ENCODE measurements around the gene ANKRD55.

ANKRD55 gene

DNA sequence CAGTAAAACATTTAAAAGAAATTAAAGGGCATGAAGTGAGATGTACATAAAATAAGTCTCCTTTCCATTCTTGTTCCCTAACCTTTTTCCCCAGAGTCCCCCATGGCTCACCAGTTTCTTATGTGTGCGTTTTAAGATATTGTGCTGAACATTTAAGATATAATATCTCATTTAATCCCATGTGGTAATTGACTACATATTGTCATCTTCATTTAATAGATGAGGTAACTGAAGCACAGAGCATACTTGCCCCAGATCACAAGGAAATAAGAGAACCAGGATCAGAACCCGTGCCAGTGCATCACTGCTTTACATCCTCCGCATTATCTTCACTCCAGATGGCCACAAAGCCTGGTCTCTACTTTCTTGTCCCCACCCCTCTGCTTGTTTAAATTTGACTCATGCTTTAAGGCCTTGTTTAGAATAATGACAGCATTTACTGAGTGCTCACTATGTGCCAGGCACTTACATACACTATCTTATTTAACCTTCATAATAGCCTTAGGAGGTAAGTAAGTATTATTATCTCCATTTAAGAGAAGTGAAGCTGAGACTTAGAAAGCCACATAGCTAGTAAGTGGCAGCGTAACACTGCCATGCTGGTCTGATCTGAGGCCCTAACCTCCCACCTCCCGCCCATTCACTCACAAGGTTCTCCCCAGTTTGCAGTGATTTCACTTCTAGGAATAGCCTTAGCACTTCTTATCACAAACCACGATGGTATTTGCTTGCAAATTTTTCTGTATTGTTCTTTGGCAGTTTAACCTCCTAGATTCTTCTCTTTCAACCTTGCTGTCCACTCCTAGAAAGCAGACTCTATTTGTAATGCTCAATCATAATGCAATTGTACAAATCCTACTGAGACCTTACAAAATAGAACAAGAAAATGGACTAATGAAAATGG, 160.0 kb downstream of the ANKRD55 start:
- DNase-seq, result no peak

DNA sequence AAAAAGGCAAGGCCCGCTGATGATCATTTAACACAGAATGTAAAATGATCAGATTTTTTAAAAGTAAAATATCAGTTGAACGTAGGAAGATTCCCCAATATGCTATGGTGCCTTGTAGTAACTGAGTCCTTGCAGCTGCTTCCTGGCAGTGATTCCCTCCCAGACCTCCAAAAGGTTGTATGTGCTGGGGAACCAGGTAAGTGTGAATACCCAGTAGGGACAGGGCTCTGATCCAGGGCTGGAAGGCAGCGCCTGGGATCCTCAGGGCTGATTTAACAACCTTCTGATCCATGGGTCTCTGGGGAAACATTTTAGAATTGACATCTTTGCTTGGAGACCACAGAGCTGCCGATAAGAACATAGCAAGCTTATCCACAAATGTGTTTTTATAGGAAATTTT, 161.7 kb downstream of the ANKRD55 start:
- no peak for DNase-seq

DNA sequence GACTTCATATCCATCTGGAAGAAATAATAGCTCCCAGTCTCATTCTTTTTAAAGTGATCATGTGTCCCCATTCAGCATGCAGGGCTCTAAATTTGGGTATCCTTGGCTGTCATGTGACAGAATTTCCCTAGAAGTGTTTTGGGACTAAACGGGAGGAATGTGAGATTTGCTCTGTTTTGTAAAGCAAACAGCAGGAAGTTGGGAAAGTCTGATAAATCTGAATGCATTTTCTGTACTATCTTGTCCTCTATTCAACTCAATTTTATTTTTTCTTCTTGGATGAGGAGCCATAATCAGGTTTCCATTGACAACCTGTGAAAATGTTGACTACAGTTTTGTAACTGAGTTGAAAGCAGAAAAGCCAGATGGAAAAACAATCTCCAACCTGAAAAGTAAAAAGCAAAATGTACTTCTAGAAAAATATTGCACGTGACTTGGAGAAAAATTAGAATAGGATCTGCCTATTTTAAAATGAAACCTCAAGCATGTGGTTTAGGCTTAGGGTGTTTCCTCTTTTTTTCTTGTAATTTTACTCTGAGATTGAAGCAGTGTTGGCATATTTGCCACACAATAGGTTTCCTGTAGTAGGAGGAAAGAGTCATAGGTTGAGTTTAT, 162.2 kb downstream of the ANKRD55 start:
- DNase-seq, result no peak

DNA sequence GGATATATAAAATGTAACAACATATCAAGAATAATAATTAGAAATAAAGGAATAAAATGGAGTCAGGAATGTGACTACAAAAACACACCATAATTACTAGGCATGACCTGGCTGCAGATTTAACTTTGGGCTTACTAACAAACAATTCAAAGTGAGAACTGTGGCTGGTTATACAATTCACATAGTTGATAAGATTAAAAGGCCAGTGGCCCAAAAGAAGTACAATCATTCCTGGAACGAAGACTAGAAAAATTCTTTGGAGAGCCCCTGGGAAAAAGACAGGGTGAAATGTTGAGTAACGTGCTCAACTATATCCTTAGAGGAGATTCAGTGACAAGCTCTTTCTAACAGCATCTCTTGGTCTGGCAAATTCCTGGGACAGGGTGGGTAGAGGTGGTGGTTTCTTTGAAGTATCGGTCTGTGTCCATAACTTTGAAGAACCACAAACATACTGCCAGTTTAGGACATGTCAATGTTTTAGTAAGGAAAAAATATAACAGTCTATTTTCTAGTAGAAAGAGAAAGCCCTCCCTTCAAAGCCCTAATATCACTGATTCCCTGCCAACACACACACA, 163.4 kb downstream of the ANKRD55 start:
- no peak for DNase-seq

DNA sequence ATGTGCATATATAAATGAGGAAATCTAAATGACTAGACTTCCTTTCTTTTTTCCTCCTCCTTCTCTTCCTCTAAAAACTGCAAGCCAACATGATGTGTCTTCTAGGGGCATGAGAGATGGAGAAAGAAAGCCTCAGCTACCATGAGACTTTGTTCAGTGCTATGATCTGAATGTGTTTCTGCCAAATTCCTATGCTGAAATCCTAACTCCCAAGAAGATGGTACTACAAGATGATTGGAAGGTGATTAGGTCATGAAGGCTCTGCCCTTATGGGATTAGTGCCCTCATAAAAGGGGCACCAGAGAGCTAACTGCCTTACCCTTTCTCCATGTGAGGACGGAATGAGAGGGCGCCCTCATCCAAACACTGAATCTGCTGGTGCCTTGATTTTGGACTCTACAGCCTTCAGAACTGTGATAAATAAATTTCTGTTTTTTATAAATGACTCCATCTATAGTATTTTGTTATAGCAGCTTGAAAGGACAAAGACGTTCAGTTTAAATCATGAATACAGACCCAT, 166.1 kb downstream of the ANKRD55 start:
- no peak for DNase-seq

DNA sequence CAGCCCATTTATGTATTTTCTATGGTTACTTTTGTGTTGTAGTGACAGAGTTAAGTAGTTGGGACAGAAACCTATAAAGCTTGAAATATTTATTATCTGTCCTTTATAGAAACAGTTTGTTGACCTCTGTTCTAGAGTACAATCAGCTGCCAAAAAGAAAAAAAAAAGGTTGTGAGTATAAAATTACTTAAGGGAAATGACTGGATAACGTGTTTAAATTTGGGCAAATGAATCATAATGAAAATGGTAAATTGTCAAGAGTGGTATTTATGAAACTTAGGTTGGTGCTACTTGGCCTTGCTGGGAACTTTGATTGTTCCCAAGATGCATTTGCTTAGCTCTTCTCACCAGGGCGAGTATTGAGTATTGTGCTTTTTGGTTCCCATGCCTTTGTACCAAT, 168.1 kb downstream of the ANKRD55 start:
- DNase-seq, result no peak

GRCh38 chr5:56060276-56061110, 172.6 kb downstream of the ANKRD55 start:
- no peak for DNase-seq

DNA sequence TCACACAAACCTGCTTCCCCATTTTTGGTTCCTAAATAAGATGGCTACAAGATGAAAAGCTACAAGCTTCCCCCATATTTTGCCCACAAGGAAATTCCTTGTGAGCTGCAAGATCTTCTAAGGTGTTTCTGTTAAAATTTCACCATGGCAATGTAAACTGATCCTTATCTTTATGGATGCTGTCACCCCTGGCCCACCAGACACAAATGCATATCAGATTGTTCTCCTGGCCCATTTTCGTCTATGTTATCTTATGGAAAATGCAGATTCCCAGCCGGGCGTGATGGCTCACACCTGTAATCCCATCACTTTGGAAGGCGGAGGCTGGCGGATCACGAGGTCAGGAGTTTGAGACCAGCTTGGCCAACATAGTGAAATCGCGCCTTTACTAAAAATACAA, 173.3 kb downstream of the ANKRD55 start:
- DNase-seq, result no peak

DNA sequence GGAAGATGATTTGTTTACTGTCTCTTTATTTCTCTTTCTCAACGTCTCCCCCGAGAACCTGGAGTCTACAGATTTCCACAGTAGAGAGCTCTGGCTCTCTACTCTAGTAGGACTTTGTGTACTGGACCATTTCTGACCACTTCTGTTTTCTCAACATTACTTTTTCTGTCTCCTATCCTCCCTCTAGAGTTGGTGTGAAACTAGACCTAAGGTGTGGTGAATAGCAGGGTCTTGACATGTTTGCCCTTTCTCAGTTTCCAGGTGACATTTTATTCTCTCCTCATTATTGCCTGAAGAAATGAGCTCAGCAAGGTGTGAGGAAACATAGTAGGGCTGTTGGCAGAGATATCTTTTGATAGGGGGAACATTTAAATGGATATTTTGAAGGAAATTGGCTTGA, 176.3 kb downstream of the ANKRD55 start:
- DNase-seq, result no peak

DNA sequence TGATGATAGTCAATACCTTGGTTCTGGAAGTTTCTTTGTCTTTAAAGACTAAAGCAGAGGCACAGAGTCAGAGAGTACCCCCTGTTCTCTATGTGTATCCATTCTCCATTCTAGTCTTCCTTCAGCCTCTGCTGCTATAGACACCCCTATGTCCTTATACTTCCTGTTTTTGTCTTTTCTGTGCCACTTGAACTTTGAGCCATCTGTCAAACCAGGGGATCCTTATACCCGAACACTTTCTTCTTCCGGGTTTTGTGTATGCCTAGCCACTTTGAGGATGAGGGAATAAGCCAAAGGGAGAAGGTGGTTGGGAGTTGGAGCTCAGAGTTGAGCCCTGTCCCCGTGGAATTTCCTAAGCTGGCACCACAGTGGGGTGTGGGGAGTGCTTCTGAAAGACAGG, 177.3 kb downstream of the ANKRD55 start:
- DNase-seq, result no peak

GRCh38 chr5:56055287-56055686, 177.8 kb downstream of the ANKRD55 start:
- DNase-seq, result no peak

- DNase-seq, result no peak
Measured at GRCh38 chr5:56054666-56055065, 178.5 kb downstream of the ANKRD55 start.

- DNase-seq, result no peak
Measured at GRCh38 chr5:56053363-56053762, 179.8 kb downstream of the ANKRD55 start.

- no peak for DNase-seq
Measured at GRCh38 chr5:56052735-56053134, 180.4 kb downstream of the ANKRD55 start.

- DNase-seq, result no peak
Measured at GRCh38 chr5:56050551-56051255, 182.4 kb downstream of the ANKRD55 start.

All from midbrain (tissue), 1 donor.